Mesenteric fat pad (tissue), 1 donor: ENCODE measurements around the gene TNFRSF14. TPM values are rescaled to one million over a fixed set of nuclear protein-coding genes. Genes with fewer than 3 reads are reported as not detected.
"Not testable (repeated sequence)": the region's sequence is repeated elsewhere in the genome, so short reads cannot be mapped to it uniquely, and the experiment has no call there.

Source experiments
- DNase-seq: peaks from one replicate; pipeline ENCODE4 v3.0.0-alpha.2; 2020; ENCODE audit warnings: low spot score
- total RNA-seq: library from RNA; stranded (reverse); fragmentation: NEBNext Ultra II Directional; extraction: Animal tissue kit (Norgen Biotek cat#: 25700); gene quantifications from one replicate; pipeline ENCODE4 v1.2.1, GENCODE V29; 2021
- donor health status: DM: yes; HTN: yes; CAD: no.

TNFRSF14 gene
- total RNA-seq, 1 donor from 2014 or later: 53.7 TPM

- DNase-seq: not testable (repeated sequence)
Measured at GRCh38 chr1:2553076-2553475, 3.1 kb upstream of the TNFRSF14 start.

GRCh38 chr1:2553871-2554620 lies 2.1 kb upstream of the TNFRSF14 start:
- no peak for DNase-seq

- no peak for DNase-seq
Measured at GRCh38 chr1:2554621-2555387, 1.4 kb upstream of the TNFRSF14 start.

- peak; percentile 96 for DNase-seq
Measured at GRCh38 chr1:2555634-2556276, 416 bp upstream of the TNFRSF14 start.

GRCh38 chr1:2556678-2557481 lies 709 bp downstream of the TNFRSF14 start:
- DNase-seq: no peak

- DNase-seq: no peak
Measured at GRCh38 chr1:2557482-2558400, 1.6 kb downstream of the TNFRSF14 start.

GRCh38 chr1:2558420-2558819 lies 2.2 kb downstream of the TNFRSF14 start:
- no peak for DNase-seq

GRCh38 chr1:2558861-2559260 lies 2.7 kb downstream of the TNFRSF14 start:
- no peak for DNase-seq

- no peak for DNase-seq
Measured at GRCh38 chr1:2559509-2560298, 3.5 kb downstream of the TNFRSF14 start.

GRCh38 chr1:2560299-2561073 lies 4.3 kb downstream of the TNFRSF14 start:
- no peak for DNase-seq

- DNase-seq: no peak
Measured at GRCh38 chr1:2561446-2561845, 5.3 kb downstream of the TNFRSF14 start.

- no peak for DNase-seq
Measured at GRCh38 chr1:2561898-2562895, 6.0 kb downstream of the TNFRSF14 start.

- DNase-seq: no peak
Measured at GRCh38 chr1:2563205-2563604, 7.0 kb downstream of the TNFRSF14 start.

- no peak for DNase-seq
Measured at GRCh38 chr1:2564006-2564814, 8.0 kb downstream of the TNFRSF14 start.

GRCh38 chr1:2564815-2565374 lies 8.7 kb downstream of the TNFRSF14 start:
- no peak for DNase-seq
